ENCODE results near the gene ZPR1.

The ZPR1 gene

GRCh38 chr11:116792869-116793771 is 5.3 kb upstream of the ZPR1 start:
- no peak for DNase-seq (ENCODE audit: low read depth in 2 of 2, low spot score in 1 of 2)

- no peak for DNase-seq (ENCODE audit: low read depth in 2 of 2, low spot score in 1 of 2)
These were observed 4.5 kb upstream of the ZPR1 start for GRCh38 chr11:116792144-116792868.

- no peak for DNase-seq (ENCODE audit: low read depth in 2 of 2, low spot score in 1 of 2)
These were observed 4.0 kb upstream of the ZPR1 start, which contains the start of gene APOA5 for GRCh38 chr11:116791813-116792143. Gene APOA5, minus strand, starts transcription at chr11:116791879. Its CDS starts 19 bp downstream, at chr11:116791860.

GRCh38 chr11:116791002-116791812 is 3.4 kb upstream of the ZPR1 start:
- peak; percentile 36 to 57 for DNase-seq (ENCODE audit: low read depth in 2 of 2, low spot score in 1 of 2)

- DNase-seq (ENCODE audit: low read depth in 2 of 2, low spot score in 1 of 2) = no peak
These were observed 2.6 kb upstream of the ZPR1 start for GRCh38 chr11:116790167-116791001.

- DNase-seq (ENCODE audit: low read depth in 2 of 2, low spot score in 1 of 2) = no peak
These were observed 1.2 kb upstream of the ZPR1 start for GRCh38 chr11:116788975-116789374.

GRCh38 chr11:116788534-116788933 is 711 bp upstream of the ZPR1 start:
- DNase-seq (ENCODE audit: low read depth in 2 of 2, low spot score in 1 of 2) = no peak

- DNase-seq (ENCODE audit: low read depth in 2 of 2, low spot score in 1 of 2) = no peak
These were observed 412 bp downstream of the ZPR1 start for GRCh38 chr11:116787436-116787785.

- DNase-seq (ENCODE audit: low read depth in 2 of 2, low spot score in 1 of 2) = no peak
These were observed 857 bp downstream of the ZPR1 start for GRCh38 chr11:116786966-116787365.

- DNase-seq (ENCODE audit: low read depth in 2 of 2, low spot score in 1 of 2) = no peak
These were observed 1.5 kb downstream of the ZPR1 start for GRCh38 chr11:116786326-116786725.

- DNase-seq (ENCODE audit: low read depth in 2 of 2, low spot score in 1 of 2) = no peak
These were observed 5.1 kb downstream of the ZPR1 start for GRCh38 chr11:116782728-116783127.

- DNase-seq (ENCODE audit: low read depth in 2 of 2, low spot score in 1 of 2) = no peak
These were observed 9.3 kb downstream of the ZPR1 start for GRCh38 chr11:116778556-116778955.

GRCh38 chr11:116777056-116777455 is 10.8 kb downstream of the ZPR1 start:
- DNase-seq (ENCODE audit: low read depth in 2 of 2, low spot score in 1 of 2) = no peak

- no peak for DNase-seq (ENCODE audit: low read depth in 2 of 2, low spot score in 1 of 2)
These were observed 11.3 kb downstream of the ZPR1 start for GRCh38 chr11:116776522-116776984.

GRCh38 chr11:116775975-116776374 is 11.8 kb downstream of the ZPR1 start:
- no peak for DNase-seq (ENCODE audit: low read depth in 2 of 2, low spot score in 1 of 2)

- DNase-seq (ENCODE audit: low read depth in 2 of 2, low spot score in 1 of 2) = no peak
These were observed 13.2 kb downstream of the ZPR1 start for GRCh38 chr11:116774661-116775060.

GRCh38 chr11:116773203-116774097 is 14.4 kb downstream of the ZPR1 start:
- DNase-seq (ENCODE audit: low read depth in 2 of 2, low spot score in 1 of 2) = no peak

- peak; percentile 85 to 86 for DNase-seq (ENCODE audit: low read depth in 2 of 2, low spot score in 1 of 2)
These were observed 15.2 kb downstream of the ZPR1 start, which contains the start of gene BUD13 for GRCh38 chr11:116772443-116773202. Gene BUD13, minus strand, starts transcription at chr11:116772987. Its CDS starts 23 bp downstream, at chr11:116772964.

GRCh38 chr11:116771935-116772334 is 15.9 kb downstream of the ZPR1 start:
- DNase-seq (ENCODE audit: low read depth in 2 of 2, low spot score in 1 of 2) = no peak
